Tibial artery (tissue), 4 donors: ENCODE measurements around the gene COL2A1.
A peak's percentile ranks its signal among the peaks of the same experiment; 100 is the strongest.

Experiments used
- DNase-seq, 2 donors: peaks; one replicate each; pipeline ENCODE4 v3.0.0-alpha.2; 2019
- H3K27ac ChIP-seq, 2 donors: fragments of 200-600 bp; sonication (generic) in 1 of 2; 1 replicate in 1 of 2; 2 replicates in 1 of 2; pipeline ENCODE4 v1.5.1; 2018 to 2019; ENCODE audit warnings: mild to moderate bottlenecking in 1 of 2
- H3K27me3 ChIP-seq, 2 donors: fragments of 200-600 bp; sonication (generic) in 1 of 2; one replicate each; pipeline versions ENCODE4 v1.5.1 to v1.6.0; 2016 to 2019
- H3K36me3 ChIP-seq, 3 donors: fragments of 200-600 bp; sonication (generic) in 2 of 3; one replicate each; pipeline ENCODE4 v1.5.1; 2016 to 2019; ENCODE audit warnings: mild to moderate bottlenecking in 2 of 3
- H3K4me1 ChIP-seq, 4 donors: fragments of 200-600 bp; sonication (generic) in 2 of 4; 1 replicate in 3 of 4; 2 replicates in 1 of 4; pipeline ENCODE4 v1.5.1; 2016 to 2019
- H3K4me3 ChIP-seq, 2 donors: fragments of 200-600 bp; sonication (generic) in 1 of 2; 1 replicate in 1 of 2; 2 replicates in 1 of 2; pipeline ENCODE4 v1.5.1; 2018 to 2019; ENCODE audit warnings: mild to moderate bottlenecking in 2 of 2
- H3K9me3 ChIP-seq, 3 donors: fragments of 200-600 bp; sonication (generic) in 1 of 3; one replicate each; pipeline ENCODE4 v1.5.1; 2016 to 2019
- CTCF ChIP-seq, 2 experiments: fragments of 200-600 bp in 1 of 2; fragments of 450-650 bp in 1 of 2; IDR thresholded peaks; one replicate each; pipeline ENCODE4 v1.5.1; 2017 to 2019; ENCODE audit warnings: antibody characterized with exemption in 2 of 2, mild to moderate bottlenecking in 1 of 2, moderate library complexity in 1 of 2
- intact Hi-C: fragments of 100-400 bp; cut with DNase I; formaldehyde crosslinking; loops from one replicate; pipeline ENCODE4 v1.15.0; 2023; ENCODE audit warnings: low total_unique reads

Gene COL2A1

GRCh38 chr12:48003226-48004052, 837 bp downstream of the COL2A1 start:
- H3K4me3 ChIP-seq, result peak overlapping the region; percentile 17 to 52
- H3K9me3 ChIP-seq, result no peaks in the 10 kb centered on the region
- H3K27me3 ChIP-seq, result peaks cover 0 to 78% of the 10 kb centered on the region in 2 donors
- DNase-seq, result no peak
- peaks cover 0 to 48% (median 41%) of the 10 kb centered on the region in 4 donors for H3K4me1 ChIP-seq
- no peak for TF ChIP-seq CTCF (IDR thresholded peaks at IDR 0.05)
- H3K36me3 ChIP-seq, result no peaks in the 10 kb centered on the region
- H3K27ac ChIP-seq, result no peak overlapping the region
- intact Hi-C loops, result no loop called here

DNA sequence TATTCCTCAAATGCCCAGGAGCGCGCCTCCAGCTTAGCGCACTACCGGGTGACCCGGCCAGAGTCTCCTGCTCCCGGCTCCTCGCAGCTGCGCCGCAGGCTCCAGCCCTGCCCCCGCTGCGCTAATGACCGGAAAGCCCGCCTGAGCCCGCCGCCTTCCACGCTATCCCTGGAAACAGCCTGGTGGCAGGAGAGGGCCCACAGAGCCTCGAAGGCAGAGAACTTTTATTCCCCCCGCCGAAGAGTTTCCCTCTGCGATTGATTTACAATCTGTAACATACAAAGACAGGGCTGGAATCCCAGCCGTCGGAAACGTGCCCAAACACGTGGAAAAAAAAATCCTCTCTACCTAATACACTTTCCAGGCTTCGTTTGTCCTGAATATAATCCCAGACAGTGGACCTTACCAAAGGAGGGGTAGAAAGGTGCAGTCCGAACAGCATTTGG, 1.5 kb downstream of the COL2A1 start:
- intact Hi-C loops, result no loop called here
- TF ChIP-seq CTCF (IDR thresholded peaks at IDR 0.05), result no peak
- DNase-seq, result no peak
- peak overlapping the region; percentile 47 to 52 for H3K4me3 ChIP-seq
- peaks cover 0 to 81% of the 10 kb centered on the region in 2 donors for H3K27me3 ChIP-seq
- H3K4me1 ChIP-seq, result peaks cover 0 to 48% (median 41%) of the 10 kb centered on the region in 4 donors
- H3K27ac ChIP-seq, result no peak overlapping the region
- H3K36me3 ChIP-seq, result no peaks in the 10 kb centered on the region
- no peaks in the 10 kb centered on the region for H3K9me3 ChIP-seq

DNA sequence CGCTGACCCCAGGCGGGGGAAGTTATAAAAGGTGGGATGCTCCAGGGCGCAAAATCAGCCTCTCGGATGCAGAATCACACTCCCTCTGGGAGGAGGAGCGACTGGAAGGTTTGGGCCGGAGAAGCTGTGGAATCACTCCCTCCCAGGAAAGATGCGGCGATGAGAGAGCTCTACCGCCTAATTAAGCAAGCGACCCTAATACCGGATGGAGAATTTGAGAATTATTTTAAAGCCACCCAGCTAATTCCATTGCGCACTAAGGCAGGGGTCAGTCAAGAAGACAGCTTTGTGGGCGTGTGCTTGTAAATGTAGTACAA, 1.9 kb downstream of the COL2A1 start:
- Histone ChIP-seq H3K4me1 (peaks cover 0 to 48% (median 41%) of the 10 kb centered on the region in 4 donors), H3K27me3 (peaks cover 0 to 81% of the 10 kb centered on the region in 2 donors), H3K4me3 (peak overlapping the region; percentile 47 to 52), H3K27ac (no peak overlapping the region), H3K36me3 (no peaks in the 10 kb centered on the region), H3K9me3 (no peaks in the 10 kb centered on the region)
- TF ChIP-seq CTCF (IDR thresholded peaks at IDR 0.05), result no peak
- intact Hi-C loops, result no loop called here
- DNase-seq, result no peak

GRCh38 chr12:48001505-48002413, 2.5 kb downstream of the COL2A1 start:
- H3K27me3 ChIP-seq, result peaks cover 0 to 77% of the 10 kb centered on the region in 2 donors
- H3K27ac ChIP-seq, result no peak overlapping the region
- intact Hi-C loops, result no loop called here
- TF ChIP-seq CTCF (IDR thresholded peaks at IDR 0.05), result no peak
- peak in 1 of 2 donors; percentile 70 for DNase-seq
- H3K4me3 ChIP-seq, result peak overlapping the region; percentile 47 to 52
- no peaks in the 10 kb centered on the region for H3K9me3 ChIP-seq
- no peaks in the 10 kb centered on the region for H3K36me3 ChIP-seq
- peaks cover 0 to 48% (median 41%) of the 10 kb centered on the region in 4 donors for H3K4me1 ChIP-seq

GRCh38 chr12:48000878-48001504, 3.3 kb downstream of the COL2A1 start:
- Histone ChIP-seq H3K9me3 (no peaks in the 10 kb centered on the region), H3K27ac (no peak overlapping the region), H3K27me3 (peaks cover 0 to 69% of the 10 kb centered on the region in 2 donors), H3K4me1 (peaks cover 0 to 53% (median 41%) of the 10 kb centered on the region in 4 donors), H3K4me3 (peak overlapping the region; percentile 47 to 52), H3K36me3 (no peaks in the 10 kb centered on the region)
- peak in 1 of 2 donors; percentile 64 for DNase-seq
- no peak for TF ChIP-seq CTCF (IDR thresholded peaks at IDR 0.05)
- intact Hi-C loops, result no loop called here
